ENCODE results near the gene PPP5C. TPM values are rescaled to one million over a fixed set of nuclear protein-coding genes. Genes with fewer than 3 reads are reported as not detected.

The PPP5C gene
- total and polyA plus RNA-seq, 7 donors = 27.6 to 62.3 (median 43.9) TPM

DNA sequence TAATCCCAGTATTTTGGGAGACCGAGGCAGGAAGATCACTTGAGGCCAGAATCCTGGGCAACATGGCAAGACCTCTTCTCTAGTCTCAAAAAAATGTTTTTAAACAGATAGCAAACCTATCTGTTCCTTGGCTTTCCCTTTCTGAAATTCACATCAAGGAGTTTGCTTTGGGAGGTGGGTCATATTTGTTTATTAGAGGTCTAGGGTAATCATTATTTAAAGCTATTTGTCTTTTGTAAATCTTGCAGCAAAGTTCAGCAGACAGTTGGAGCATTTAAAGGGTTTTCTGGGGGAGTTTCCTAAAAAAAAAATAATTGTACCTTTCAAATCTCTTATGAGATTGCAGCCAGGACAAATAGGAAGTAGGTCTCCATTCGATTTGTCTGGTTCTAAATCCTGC, 17.5 kb downstream of the PPP5C start:
- H3K4me3 ChIP-seq = no peak overlapping the region
- WGBS, 2 donors = 90 to 96% methylated on average over 2 of the region's 2 CpGs
- peaks cover 0 to 52% (median 11%) of the 10 kb centered on the region in 4 donors for H3K36me3 ChIP-seq
- H3K27me3 ChIP-seq = no peaks in the 10 kb centered on the region
- intact Hi-C loops (cut with DNase I) = no loop called here
- H3K27ac ChIP-seq = no peak overlapping the region
- no peaks in the 10 kb centered on the region for H3K4me1 ChIP-seq
- DNase-seq = no peak
- TF ChIP-seq EP300 (IDR thresholded peaks at IDR 0.05) (no peak), POLR2A (IDR thresholded peaks at IDR 0.05) (no peak), POLR2AphosphoS5 (IDR thresholded peaks at IDR 0.05) (no peak)
- TF ChIP-seq, protein P1, sequence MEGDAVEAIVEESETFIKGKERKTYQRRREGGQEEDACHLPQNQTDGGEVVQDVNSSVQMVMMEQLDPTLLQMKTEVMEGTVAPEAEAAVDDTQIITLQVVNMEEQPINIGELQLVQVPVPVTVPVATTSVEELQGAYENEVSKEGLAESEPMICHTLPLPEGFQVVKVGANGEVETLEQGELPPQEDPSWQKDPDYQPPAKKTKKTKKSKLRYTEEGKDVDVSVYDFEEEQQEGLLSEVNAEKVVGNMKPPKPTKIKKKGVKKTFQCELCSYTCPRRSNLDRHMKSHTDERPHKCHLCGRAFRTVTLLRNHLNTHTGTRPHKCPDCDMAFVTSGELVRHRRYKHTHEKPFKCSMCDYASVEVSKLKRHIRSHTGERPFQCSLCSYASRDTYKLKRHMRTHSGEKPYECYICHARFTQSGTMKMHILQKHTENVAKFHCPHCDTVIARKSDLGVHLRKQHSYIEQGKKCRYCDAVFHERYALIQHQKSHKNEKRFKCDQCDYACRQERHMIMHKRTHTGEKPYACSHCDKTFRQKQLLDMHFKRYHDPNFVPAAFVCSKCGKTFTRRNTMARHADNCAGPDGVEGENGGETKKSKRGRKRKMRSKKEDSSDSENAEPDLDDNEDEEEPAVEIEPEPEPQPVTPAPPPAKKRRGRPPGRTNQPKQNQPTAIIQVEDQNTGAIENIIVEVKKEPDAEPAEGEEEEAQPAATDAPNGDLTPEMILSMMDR (IDR thresholded peaks at IDR 0.05) = no peak
- no peaks in the 10 kb centered on the region for H3K9me3 ChIP-seq

DNA sequence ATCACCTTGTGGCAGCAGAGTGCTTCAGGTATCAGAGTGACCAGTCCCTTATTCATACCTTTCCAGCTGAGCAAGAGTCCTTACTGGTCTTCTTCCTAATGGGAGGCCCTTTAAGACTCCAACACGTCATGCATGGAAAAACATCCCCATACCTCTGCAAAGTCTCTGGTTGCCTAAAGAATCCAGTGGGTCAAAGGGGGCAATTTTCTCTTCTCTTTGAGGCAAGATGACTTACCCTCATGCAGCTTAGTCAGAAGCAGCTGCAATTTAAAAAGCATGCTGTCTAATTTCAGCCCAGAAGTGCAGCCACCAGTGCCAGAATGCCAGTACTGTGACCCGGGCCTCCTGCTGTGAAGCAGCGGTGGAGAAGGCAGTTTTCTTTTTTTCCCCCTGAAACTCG, 18.7 kb downstream of the PPP5C start:
- Histone ChIP-seq H3K4me1 (no peaks in the 10 kb centered on the region), H3K9me3 (no peaks in the 10 kb centered on the region), H3K4me3 (no peak overlapping the region), H3K27ac (no peak overlapping the region), H3K27me3 (no peaks in the 10 kb centered on the region), H3K36me3 (peaks cover 0 to 56% (median 11%) of the 10 kb centered on the region in 4 donors)
- WGBS, 2 donors = 91 to 93% methylated on average over 4 of the region's 4 CpGs
- intact Hi-C loops (cut with DNase I) = no loop called here
- TF ChIP-seq, protein P1 (IDR thresholded peaks at IDR 0.05) = no peak
- TF ChIP-seq POLR2A (IDR thresholded peaks at IDR 0.05) (no peak), EP300 (IDR thresholded peaks at IDR 0.05) (no peak)
- peak; percentile 20 for DNase-seq

DNA sequence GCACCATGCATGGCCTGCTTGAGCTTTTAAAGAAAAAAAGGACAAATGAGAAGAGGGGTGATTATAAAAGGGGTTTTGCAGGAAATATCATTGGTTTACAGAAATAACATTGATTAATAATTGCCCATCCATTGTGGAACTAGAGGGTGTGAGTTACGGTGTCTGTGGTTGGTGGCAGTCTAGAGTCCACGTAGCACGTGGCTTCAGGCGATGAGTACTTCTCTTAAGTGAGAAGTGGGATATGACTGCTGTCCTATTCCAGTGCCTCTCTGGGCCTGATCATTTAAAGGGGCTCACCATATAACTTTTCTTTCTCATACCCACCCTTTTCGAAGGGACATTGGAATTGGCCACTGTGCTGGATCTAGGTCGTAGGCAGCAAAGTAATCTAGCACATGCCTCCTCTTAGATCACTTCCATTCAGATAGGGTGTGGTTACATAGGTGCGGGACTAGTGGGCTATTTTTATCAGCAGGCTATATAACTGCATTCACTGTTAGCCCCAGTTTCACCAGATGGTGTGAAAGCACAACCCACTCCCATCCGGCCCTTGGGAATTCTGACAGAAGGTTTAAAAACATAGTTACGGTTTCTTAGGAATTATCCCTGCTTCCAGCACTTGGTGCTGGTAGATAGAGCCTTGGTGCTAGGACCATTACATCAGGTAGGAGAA, 19.9 kb downstream of the PPP5C start:
- Histone ChIP-seq H3K9me3 (no peaks in the 10 kb centered on the region), H3K36me3 (peaks cover 0 to 57% (median 13%) of the 10 kb centered on the region in 4 donors), H3K27ac (no peak overlapping the region), H3K27me3 (no peaks in the 10 kb centered on the region), H3K4me3 (no peak overlapping the region), H3K4me1 (no peaks in the 10 kb centered on the region)
- intact Hi-C loops (cut with DNase I) = no loop called here
- DNase-seq = no peak
- TF ChIP-seq POLR2A (IDR thresholded peaks at IDR 0.05) (no peak), POLR2AphosphoS5 (IDR thresholded peaks at IDR 0.05) (no peak), EP300 (IDR thresholded peaks at IDR 0.05) (no peak)
- TF ChIP-seq, protein P1 (IDR thresholded peaks at IDR 0.05) = no peak
- 74 to 89% methylated on average over 9 of the region's 9 CpGs for WGBS, 2 donors

DNA sequence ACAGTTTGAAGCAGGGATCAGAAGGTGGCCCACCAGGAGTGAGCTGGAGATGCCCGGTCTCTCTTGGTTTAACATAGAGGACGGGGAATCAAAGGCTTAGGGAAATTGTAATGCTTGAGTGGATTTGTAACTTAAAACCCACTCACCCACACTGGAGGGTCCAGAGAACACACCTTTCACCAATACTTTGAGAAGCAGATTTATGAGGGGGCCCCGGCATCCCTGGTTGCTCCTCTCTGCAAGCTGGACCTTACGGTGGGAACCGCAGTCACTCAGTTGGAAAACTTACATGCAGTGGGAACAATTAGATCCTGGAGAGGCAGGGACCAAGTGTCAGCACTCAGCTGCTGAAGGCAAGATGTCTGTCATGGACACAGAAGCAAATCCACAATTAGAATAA, 20.5 kb downstream of the PPP5C start:
- Histone ChIP-seq H3K27me3 (no peaks in the 10 kb centered on the region), H3K36me3 (peaks cover 0 to 57% (median 13%) of the 10 kb centered on the region in 4 donors), H3K9me3 (no peaks in the 10 kb centered on the region), H3K4me3 (no peak overlapping the region), H3K27ac (no peak overlapping the region), H3K4me1 (peaks cover 0 to 6% (median 1%) of the 10 kb centered on the region in 4 donors)
- intact Hi-C loops (cut with DNase I) = no loop called here
- peak; percentile 22 for DNase-seq
- 87 to 94% methylated on average over 5 of the region's 5 CpGs for WGBS, 2 donors
- TF ChIP-seq POLR2A (IDR thresholded peaks at IDR 0.05) (no peak), EP300 (IDR thresholded peaks at IDR 0.05) (no peak), POLR2AphosphoS5 (IDR thresholded peaks at IDR 0.05) (no peak)
- TF ChIP-seq, protein P1 (IDR thresholded peaks at IDR 0.05) = no peak

DNA sequence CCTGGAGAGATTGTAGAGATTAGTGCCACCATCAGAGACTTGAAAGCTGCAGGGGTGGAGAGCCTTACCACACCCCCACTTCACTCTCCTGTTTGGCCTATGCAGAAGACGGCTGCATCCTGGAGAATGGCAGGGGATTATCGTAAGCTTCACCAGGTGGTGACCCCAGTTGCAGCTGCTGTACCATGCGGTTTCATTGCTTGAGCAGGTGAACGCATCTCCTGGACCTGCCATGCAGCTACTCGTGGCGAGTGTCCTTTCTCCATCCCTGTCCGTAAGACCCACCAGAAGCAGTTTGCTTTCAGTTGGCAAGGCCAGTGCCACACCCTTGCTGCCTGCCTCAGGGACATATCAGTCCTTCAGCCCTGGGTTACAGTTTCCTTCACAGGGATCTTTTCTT, 21.2 kb downstream of the PPP5C start:
- peaks cover 0 to 57% (median 13%) of the 10 kb centered on the region in 4 donors for H3K36me3 ChIP-seq
- no peaks in the 10 kb centered on the region for H3K27me3 ChIP-seq
- no peaks in the 10 kb centered on the region for H3K9me3 ChIP-seq
- no peak overlapping the region for H3K4me3 ChIP-seq
- H3K4me1 ChIP-seq = peaks cover 0 to 13% (median 8%) of the 10 kb centered on the region in 4 donors
- H3K27ac ChIP-seq = no peak overlapping the region
- no peak for DNase-seq
- TF ChIP-seq, protein P1 (IDR thresholded peaks at IDR 0.05) = no peak
- no peak for TF ChIP-seq EP300 (IDR thresholded peaks at IDR 0.05)
- no peak for TF ChIP-seq POLR2A (IDR thresholded peaks at IDR 0.05)
- no peak for TF ChIP-seq POLR2AphosphoS5 (IDR thresholded peaks at IDR 0.05)
- WGBS, 2 donors = 86 to 93% methylated on average over 7 of the region's 7 CpGs
- intact Hi-C loops (cut with DNase I) = no loop called here
